ACC112 (cell line): ENCODE measurements around the gene GLCCI1.
"Not testable (repeated sequence)": the region's sequence is repeated elsewhere in the genome, so short reads cannot be mapped to it uniquely, and the experiment has no call there.

Experiments
- H2AFZ ChIP-seq: fragments of 200-600 bp; sonication (generic); one replicate; pipeline ENCODE4 v1.6.0; 2017; ENCODE audit warnings: antibody characterized with exemption, low read length; ENCODE audit not compliant: unreplicated experiment
- H3K27ac ChIP-seq: fragments of 200-600 bp; sonication (generic); 2 replicates; pipeline ENCODE4 v1.5.1; 2014; ENCODE audit warnings: low read depth, mild to moderate bottlenecking, antibody characterized with exemption, low read length, moderate library complexity
- H3K27me3 ChIP-seq: fragments of 200-600 bp; sonication (generic); 2 replicates; pipeline ENCODE4 v1.6.1; 2014; ENCODE audit warnings: mild to moderate bottlenecking, antibody characterized with exemption, low read length, moderate library complexity, mixed read lengths; ENCODE audit not compliant: insufficient read depth
- H3K36me3 ChIP-seq: fragments of 200-600 bp; sonication (generic); 2 replicates; pipeline ENCODE4 v1.6.1; 2016; ENCODE audit warnings: mild to moderate bottlenecking, antibody characterized with exemption, low read length, moderate library complexity, mixed read lengths; ENCODE audit not compliant: insufficient read depth
- H3K4me1 ChIP-seq: fragments of 200-600 bp; sonication (generic); one replicate; pipeline ENCODE4 v1.6.1; 2016; ENCODE audit warnings: low read length, mixed read lengths; ENCODE audit not compliant: insufficient read depth, unreplicated experiment, control insufficient read depth
- H3K4me3 ChIP-seq: fragments of 200-600 bp; sonication (generic); 2 replicates; pipeline ENCODE4 v1.5.1; 2014; ENCODE audit warnings: mild to moderate bottlenecking, low read depth, low read length
- H3K79me2 ChIP-seq: fragments of 200-600 bp; sonication (generic); one replicate; pipeline ENCODE4 v1.6.0; 2016; ENCODE audit warnings: low read length; ENCODE audit not compliant: control insufficient read depth, unreplicated experiment, insufficient read depth

GLCCI1 gene

GRCh38 chr7:8048067-8048466, 79.5 kb downstream of the GLCCI1 start:
- not testable (repeated sequence) for H3K27me3 ChIP-seq, H3K79me2 ChIP-seq, H2AFZ ChIP-seq, H3K4me3 ChIP-seq, H3K27ac ChIP-seq, H3K36me3 ChIP-seq, H3K4me1 ChIP-seq

- Histone ChIP-seq H2AFZ (no peak overlapping the region), H3K27me3 (no peaks in the 10 kb centered on the region), H3K27ac (no peak overlapping the region), H3K79me2 (no peaks in the 10 kb centered on the region), H3K36me3 (no peaks in the 10 kb centered on the region), H3K4me1 (no peaks in the 10 kb centered on the region), H3K4me3 (no peak overlapping the region)
Measured at GRCh38 chr7:8051373-8051772, 82.8 kb downstream of the GLCCI1 start.

- H2AFZ ChIP-seq, result no peak overlapping the region
- no peaks in the 10 kb centered on the region for H3K36me3 ChIP-seq
- H3K4me3 ChIP-seq, result no peak overlapping the region
- no peak overlapping the region for H3K27ac ChIP-seq
- H3K79me2 ChIP-seq, result no peaks in the 10 kb centered on the region
- H3K27me3 ChIP-seq, result no peaks in the 10 kb centered on the region
- H3K4me1 ChIP-seq, result no peaks in the 10 kb centered on the region
Measured at GRCh38 chr7:8051998-8052397, 83.4 kb downstream of the GLCCI1 start.

- Histone ChIP-seq H2AFZ (no peak overlapping the region), H3K4me3 (no peak overlapping the region), H3K4me1 (no peaks in the 10 kb centered on the region), H3K36me3 (no peaks in the 10 kb centered on the region), H3K27ac (no peak overlapping the region), H3K27me3 (no peaks in the 10 kb centered on the region), H3K79me2 (no peaks in the 10 kb centered on the region)
Measured at GRCh38 chr7:8052824-8053223, 84.2 kb downstream of the GLCCI1 start.

- Histone ChIP-seq H3K27ac (no peak overlapping the region), H3K4me1 (no peaks in the 10 kb centered on the region), H3K4me3 (no peak overlapping the region), H3K27me3 (no peaks in the 10 kb centered on the region), H3K36me3 (no peaks in the 10 kb centered on the region; the same call in 1 of the 2 replicates), H2AFZ (no peak overlapping the region), H3K79me2 (no peaks in the 10 kb centered on the region)
Measured at GRCh38 chr7:8056439-8056838, 87.8 kb downstream of the GLCCI1 start.

GRCh38 chr7:8057566-8057965, 89.0 kb downstream of the GLCCI1 start:
- no peak overlapping the region for H3K27ac ChIP-seq
- H3K27me3 ChIP-seq, result no peaks in the 10 kb centered on the region
- no peak overlapping the region for H2AFZ ChIP-seq
- no peak overlapping the region for H3K4me3 ChIP-seq
- H3K36me3 ChIP-seq, result no peaks in the 10 kb centered on the region; the same call in 1 of the 2 replicates
- no peaks in the 10 kb centered on the region for H3K4me1 ChIP-seq
- H3K79me2 ChIP-seq, result no peaks in the 10 kb centered on the region

GRCh38 chr7:8058322-8058721, 89.7 kb downstream of the GLCCI1 start:
- Histone ChIP-seq H3K4me1 (no peaks in the 10 kb centered on the region), H3K79me2 (no peaks in the 10 kb centered on the region), H3K27me3 (no peaks in the 10 kb centered on the region), H3K36me3 (no peaks in the 10 kb centered on the region; the same call in 1 of the 2 replicates), H3K27ac (no peak overlapping the region), H3K4me3 (no peak overlapping the region), H2AFZ (no peak overlapping the region)

GRCh38 chr7:8058852-8059251, 90.3 kb downstream of the GLCCI1 start:
- Histone ChIP-seq H3K79me2 (no peaks in the 10 kb centered on the region), H3K27ac (no peak overlapping the region), H3K27me3 (no peaks in the 10 kb centered on the region), H3K4me3 (no peak overlapping the region), H2AFZ (no peak overlapping the region), H3K36me3 (no peaks in the 10 kb centered on the region; the same call in 1 of the 2 replicates), H3K4me1 (no peaks in the 10 kb centered on the region)

GRCh38 chr7:8060241-8060640, 91.6 kb downstream of the GLCCI1 start:
- no peaks in the 10 kb centered on the region for H3K79me2 ChIP-seq
- no peak overlapping the region for H3K27ac ChIP-seq
- H3K27me3 ChIP-seq, result no peaks in the 10 kb centered on the region
- H3K4me1 ChIP-seq, result peaks cover 7% of the 10 kb centered on the region
- no peak overlapping the region for H2AFZ ChIP-seq
- H3K36me3 ChIP-seq, result no peaks in the 10 kb centered on the region; the same call in 1 of the 2 replicates
- H3K4me3 ChIP-seq, result no peak overlapping the region

GRCh38 chr7:8063300-8063699, 94.7 kb downstream of the GLCCI1 start:
- not testable (repeated sequence) for H3K27me3 ChIP-seq, H3K27ac ChIP-seq, H3K36me3 ChIP-seq, H2AFZ ChIP-seq, H3K79me2 ChIP-seq, H3K4me3 ChIP-seq
- H3K4me1 ChIP-seq, result peaks cover 23% of the 10 kb centered on the region

GRCh38 chr7:8063706-8064297, 95.2 kb downstream of the GLCCI1 start:
- Histone ChIP-seq H3K27ac (no peak overlapping the region), H3K36me3 (no peaks in the 10 kb centered on the region; the same call in 1 of the 2 replicates), H3K4me1 (peaks cover 23% of the 10 kb centered on the region), H3K4me3 (no peak overlapping the region), H3K27me3 (no peaks in the 10 kb centered on the region), H3K79me2 (no peaks in the 10 kb centered on the region), H2AFZ (no peak overlapping the region)
